ENCODE data around the gene CA6. TPM values are rescaled to one million over a fixed set of nuclear protein-coding genes. Genes with fewer than 3 reads are reported as not detected.
"Not testable (repeated sequence)": the region's sequence is repeated elsewhere in the genome, so short reads cannot be mapped to it uniquely, and the experiment has no call there.

The CA6 gene
- total RNA-seq, 1 experiment from 2014 or later: 0.11 TPM

DNA sequence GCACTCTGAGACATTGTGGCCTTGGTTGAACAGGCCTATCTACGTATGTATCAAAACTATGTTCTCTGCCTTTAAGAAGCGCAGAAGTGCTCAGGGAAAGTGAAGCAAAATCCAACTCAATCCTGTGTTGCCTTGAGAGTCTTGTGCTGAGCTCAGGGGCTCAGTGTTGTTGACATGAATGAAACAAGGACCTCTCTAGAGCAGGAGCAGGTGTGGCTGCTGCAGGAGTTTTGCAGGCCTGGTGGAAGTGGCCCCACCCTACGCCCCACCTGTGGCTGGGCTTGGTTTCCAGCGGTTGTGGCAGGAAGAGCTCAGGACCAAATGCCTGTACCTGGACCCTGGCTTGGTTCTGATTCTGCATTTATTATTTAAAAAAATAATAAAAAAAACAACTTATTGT lies 20.9 kb downstream of the CA6 start (continued):
- no peak for TF ChIP-seq MAX (CRISPR knock-in tag; IDR thresholded peaks at IDR 0.05)
- TF ChIP-seq, protein P1, sequence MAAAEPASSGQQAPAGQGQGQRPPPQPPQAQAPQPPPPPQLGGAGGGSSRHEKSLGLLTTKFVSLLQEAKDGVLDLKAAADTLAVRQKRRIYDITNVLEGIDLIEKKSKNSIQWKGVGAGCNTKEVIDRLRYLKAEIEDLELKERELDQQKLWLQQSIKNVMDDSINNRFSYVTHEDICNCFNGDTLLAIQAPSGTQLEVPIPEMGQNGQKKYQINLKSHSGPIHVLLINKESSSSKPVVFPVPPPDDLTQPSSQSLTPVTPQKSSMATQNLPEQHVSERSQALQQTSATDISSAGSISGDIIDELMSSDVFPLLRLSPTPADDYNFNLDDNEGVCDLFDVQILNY (CRISPR knock-in tag; IDR thresholded peaks at IDR 0.05): no peak
- no peak for TF ChIP-seq TEAD4 (CRISPR knock-in tag; IDR thresholded peaks at IDR 0.05)
- no peak for TF ChIP-seq CREB1 (CRISPR knock-in tag; IDR thresholded peaks at IDR 0.05)
- no peak for TF ChIP-seq NFE2L1 (CRISPR knock-in tag; IDR thresholded peaks at IDR 0.05)
- TF ChIP-seq MLX (CRISPR knock-in tag; IDR thresholded peaks at IDR 0.05): no peak
- TF ChIP-seq ERG (CRISPR knock-in tag; IDR thresholded peaks at IDR 0.05): no peak
- TF ChIP-seq NR1H2 (CRISPR knock-in tag; IDR thresholded peaks at IDR 0.05): no peak

DNA sequence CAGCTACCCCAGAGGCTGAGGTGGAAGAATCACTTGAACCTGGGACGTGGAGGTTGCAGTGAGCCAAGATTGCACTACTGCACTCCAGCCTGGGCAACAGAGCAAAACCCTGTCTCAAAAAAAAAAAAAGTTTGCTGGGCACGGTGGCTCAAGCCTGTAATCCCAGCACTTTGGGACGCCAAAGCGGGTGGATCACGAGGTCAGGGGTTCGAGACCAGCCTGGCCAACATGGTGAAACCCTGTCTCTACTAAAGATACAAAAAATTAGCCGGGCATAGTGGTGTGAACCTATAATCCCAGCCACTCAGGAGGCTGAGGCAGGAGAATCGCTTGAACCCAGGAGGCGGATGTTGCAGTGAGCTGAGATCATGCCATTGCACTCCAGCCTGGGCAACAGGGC lies 23.2 kb downstream of the CA6 start:
- H3K4me1 Mint-ChIP-seq; ATAC-seq; POLR2A ChIA-PET; H3K4me3 Mint-ChIP-seq; H3K27ac Mint-ChIP-seq; H3K9me3 Mint-ChIP-seq; H3K27me3 Mint-ChIP-seq (ENCODE audit: low read depth); H3K36me3 Mint-ChIP-seq; DNase-seq (ENCODE audit: low spot score); CTCF ChIA-PET: not testable (repeated sequence)

DNA sequence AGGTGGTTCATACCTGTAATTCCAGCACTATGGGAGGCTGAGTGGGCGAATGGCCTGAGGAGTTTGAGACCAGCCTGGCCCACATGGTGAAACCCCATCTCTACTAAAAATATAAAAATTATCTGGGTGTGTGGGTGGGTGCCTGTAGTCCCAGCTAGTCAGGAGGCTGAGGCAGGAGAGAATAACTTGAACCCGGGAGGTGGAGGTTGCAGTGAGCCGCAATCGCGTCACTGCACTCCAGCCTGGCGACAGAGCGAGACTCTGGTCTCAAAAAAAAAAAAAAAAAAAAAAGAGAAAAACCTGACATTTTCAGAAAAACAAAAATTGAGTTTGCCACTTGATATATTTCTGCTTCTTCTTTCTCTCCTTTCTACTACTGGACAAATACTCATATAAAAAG lies 24.3 kb downstream of the CA6 start:
- TF ChIP-seq, protein P2, sequence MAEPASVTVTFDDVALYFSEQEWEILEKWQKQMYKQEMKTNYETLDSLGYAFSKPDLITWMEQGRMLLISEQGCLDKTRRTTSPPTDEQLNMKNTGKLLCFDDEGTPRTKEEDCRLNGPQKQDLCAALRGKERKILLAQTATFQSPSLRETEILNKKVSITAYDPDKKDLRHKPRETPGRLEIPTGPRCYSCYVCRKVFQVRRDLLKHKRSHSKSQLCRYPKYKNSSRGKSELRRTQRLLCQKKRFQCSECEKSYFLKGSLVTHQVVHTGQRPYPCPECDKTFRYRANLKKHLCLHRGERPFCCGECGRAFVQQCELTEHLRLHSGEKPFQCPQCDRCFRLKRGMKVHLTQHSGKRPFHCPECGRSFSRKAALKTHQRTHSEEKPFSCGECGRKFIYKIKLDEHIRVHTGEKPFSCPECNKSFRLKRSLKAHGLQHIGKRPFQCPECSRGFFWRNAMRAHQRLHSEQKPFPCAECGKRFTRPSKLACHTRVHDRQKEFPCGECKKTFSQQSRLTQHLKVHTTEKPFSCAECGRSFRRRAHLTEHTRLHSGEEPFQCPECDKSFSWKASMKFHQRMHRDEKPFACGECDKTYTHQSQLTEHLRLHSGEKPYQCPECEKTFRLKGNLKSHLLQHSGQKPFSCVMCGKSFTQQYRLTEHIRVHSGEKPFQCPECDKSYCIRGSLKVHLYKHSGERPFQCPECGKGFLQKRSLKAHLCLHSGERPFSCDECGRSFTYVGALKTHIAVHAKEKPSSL (CRISPR knock-in tag; conservative IDR thresholded peaks at IDR 0.05): no peak
- TF ChIP-seq NFATC4 (CRISPR knock-in tag; IDR thresholded peaks at IDR 0.05): no peak
- no peak for TF ChIP-seq ARID4B (CRISPR knock-in tag; IDR thresholded peaks at IDR 0.05; ENCODE audit: borderline replicate concordance)
- TF ChIP-seq IRF2 (CRISPR knock-in tag; IDR thresholded peaks at IDR 0.05; ENCODE audit: borderline replicate concordance, low read depth): no peak
- TF ChIP-seq, protein P3, sequence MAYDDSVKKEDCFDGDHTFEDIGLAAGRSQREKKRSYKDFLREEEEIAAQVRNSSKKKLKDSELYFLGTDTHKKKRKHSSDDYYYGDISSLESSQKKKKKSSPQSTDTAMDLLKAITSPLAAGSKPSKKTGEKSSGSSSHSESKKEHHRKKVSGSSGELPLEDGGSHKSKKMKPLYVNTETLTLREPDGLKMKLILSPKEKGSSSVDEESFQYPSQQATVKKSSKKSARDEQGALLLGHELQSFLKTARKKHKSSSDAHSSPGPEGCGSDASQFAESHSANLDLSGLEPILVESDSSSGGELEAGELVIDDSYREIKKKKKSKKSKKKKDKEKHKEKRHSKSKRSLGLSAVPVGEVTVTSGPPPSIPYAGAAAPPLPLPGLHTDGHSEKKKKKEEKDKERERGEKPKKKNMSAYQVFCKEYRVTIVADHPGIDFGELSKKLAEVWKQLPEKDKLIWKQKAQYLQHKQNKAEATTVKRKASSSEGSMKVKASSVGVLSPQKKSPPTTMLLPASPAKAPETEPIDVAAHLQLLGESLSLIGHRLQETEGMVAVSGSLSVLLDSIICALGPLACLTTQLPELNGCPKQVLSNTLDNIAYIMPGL (CRISPR knock-in tag; IDR thresholded peaks at IDR 0.05): no peak
- TF ChIP-seq, protein P4, sequence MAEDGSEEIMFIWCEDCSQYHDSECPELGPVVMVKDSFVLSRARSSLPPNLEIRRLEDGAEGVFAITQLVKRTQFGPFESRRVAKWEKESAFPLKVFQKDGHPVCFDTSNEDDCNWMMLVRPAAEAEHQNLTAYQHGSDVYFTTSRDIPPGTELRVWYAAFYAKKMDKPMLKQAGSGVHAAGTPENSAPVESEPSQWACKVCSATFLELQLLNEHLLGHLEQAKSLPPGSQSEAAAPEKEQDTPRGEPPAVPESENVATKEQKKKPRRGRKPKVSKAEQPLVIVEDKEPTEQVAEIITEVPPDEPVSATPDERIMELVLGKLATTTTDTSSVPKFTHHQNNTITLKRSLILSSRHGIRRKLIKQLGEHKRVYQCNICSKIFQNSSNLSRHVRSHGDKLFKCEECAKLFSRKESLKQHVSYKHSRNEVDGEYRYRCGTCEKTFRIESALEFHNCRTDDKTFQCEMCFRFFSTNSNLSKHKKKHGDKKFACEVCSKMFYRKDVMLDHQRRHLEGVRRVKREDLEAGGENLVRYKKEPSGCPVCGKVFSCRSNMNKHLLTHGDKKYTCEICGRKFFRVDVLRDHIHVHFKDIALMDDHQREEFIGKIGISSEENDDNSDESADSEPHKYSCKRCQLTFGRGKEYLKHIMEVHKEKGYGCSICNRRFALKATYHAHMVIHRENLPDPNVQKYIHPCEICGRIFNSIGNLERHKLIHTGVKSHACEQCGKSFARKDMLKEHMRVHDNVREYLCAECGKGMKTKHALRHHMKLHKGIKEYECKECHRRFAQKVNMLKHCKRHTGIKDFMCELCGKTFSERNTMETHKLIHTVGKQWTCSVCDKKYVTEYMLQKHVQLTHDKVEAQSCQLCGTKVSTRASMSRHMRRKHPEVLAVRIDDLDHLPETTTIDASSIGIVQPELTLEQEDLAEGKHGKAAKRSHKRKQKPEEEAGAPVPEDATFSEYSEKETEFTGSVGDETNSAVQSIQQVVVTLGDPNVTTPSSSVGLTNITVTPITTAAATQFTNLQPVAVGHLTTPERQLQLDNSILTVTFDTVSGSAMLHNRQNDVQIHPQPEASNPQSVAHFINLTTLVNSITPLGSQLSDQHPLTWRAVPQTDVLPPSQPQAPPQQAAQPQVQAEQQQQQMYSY (CRISPR knock-in tag; IDR thresholded peaks at IDR 0.05): no peak
- Mint-ChIP-seq H3K4me1 (no peaks in the 10 kb centered on the region), H3K9me3 (no peaks in the 10 kb centered on the region), H3K27ac (no peak overlapping the region), H3K36me3 (no peaks in the 10 kb centered on the region), H3K4me3 (no peak overlapping the region), H3K27me3 (ENCODE audit: low read depth) (no peaks in the 10 kb centered on the region)
- DNase-seq (ENCODE audit: low spot score) (no peak), ATAC-seq (no peak)
- ChIA-PET POLR2A (no interaction called here), CTCF (interaction anchor here (0.7 to 1.1 kb wide), 3 partner anchors 33 to 132 kb away, joined by 3 to 5 read pairs (median 3); no protein-coding TSS in a partner anchor)

All from WTC11 (cell line).